ENCODE results near the gene TUBGCP6.

The TUBGCP6 gene

GRCh38 chr22:50262460-50262911, 17.7 kb upstream of the TUBGCP6 start:
- Mint-ChIP-seq H3K9me3 (no peaks in the 10 kb centered on the region), H3K27me3 (peaks cover 21% of the 10 kb centered on the region), H3K36me3 (ENCODE audit: low read depth) (no peaks in the 10 kb centered on the region), H3K27ac (no peak overlapping the region), H3K4me1 (peaks cover 5% of the 10 kb centered on the region), H3K4me3 (peak overlapping the region; percentile 43)
- DNase-seq (no peak), ATAC-seq (no peak)

GRCh38 chr22:50261615-50262459, 17.0 kb upstream of the TUBGCP6 start, which contains the start of gene MAPK12:
Gene MAPK12, minus strand, starts transcription at chr22:50261683. Its CDS starts 174 bp downstream, at chr22:50261509.
- ATAC-seq = no peak
- Mint-ChIP-seq H3K4me1 (peaks cover 5% of the 10 kb centered on the region), H3K9me3 (no peaks in the 10 kb centered on the region), H3K27ac (no peak within 1 kb of the TSS), H3K27me3 (peaks cover 21% of the 10 kb centered on the region), H3K36me3 (ENCODE audit: low read depth) (no peaks in the 10 kb centered on the region), H3K4me3 (peak within 1 kb of the TSS; percentile 46)
- DNase-seq = no peak

- ATAC-seq (peak; percentile 42), DNase-seq (peak; percentile 48)
- Mint-ChIP-seq H3K36me3 (ENCODE audit: low read depth) (no peaks in the 10 kb centered on the region), H3K9me3 (no peaks in the 10 kb centered on the region), H3K27ac (no peak overlapping the region), H3K27me3 (peaks cover 21% of the 10 kb centered on the region), H3K4me3 (peak overlapping the region; percentile 46), H3K4me1 (peaks cover 5% of the 10 kb centered on the region)
Observed at GRCh38 chr22:50260801-50261614, 16.2 kb upstream of the TUBGCP6 start.

- H3K27me3 Mint-ChIP-seq = peaks cover 21% of the 10 kb centered on the region
- no peak for DNase-seq
- peak overlapping the region; percentile 46 for H3K4me3 Mint-ChIP-seq
- no peaks in the 10 kb centered on the region for H3K9me3 Mint-ChIP-seq
- H3K4me1 Mint-ChIP-seq = peaks cover 5% of the 10 kb centered on the region
- no peaks in the 10 kb centered on the region for H3K36me3 Mint-ChIP-seq (ENCODE audit: low read depth)
- H3K27ac Mint-ChIP-seq = no peak overlapping the region
- no peak for ATAC-seq
Observed at GRCh38 chr22:50260434-50260800, 15.6 kb upstream of the TUBGCP6 start.

- no peak overlapping the region for H3K4me3 Mint-ChIP-seq
- H3K27ac Mint-ChIP-seq = no peak overlapping the region
- no peak for DNase-seq
- no peaks in the 10 kb centered on the region for H3K9me3 Mint-ChIP-seq
- peaks cover 5% of the 10 kb centered on the region for H3K4me1 Mint-ChIP-seq
- H3K27me3 Mint-ChIP-seq = peaks cover 21% of the 10 kb centered on the region
- H3K36me3 Mint-ChIP-seq (ENCODE audit: low read depth) = no peaks in the 10 kb centered on the region
- no peak for ATAC-seq
Observed at GRCh38 chr22:50259302-50259701, 14.5 kb upstream of the TUBGCP6 start.

- ATAC-seq (no peak), DNase-seq (no peak)
- H3K27me3 Mint-ChIP-seq = peaks cover 21% of the 10 kb centered on the region
- H3K27ac Mint-ChIP-seq = no peak overlapping the region
- H3K4me1 Mint-ChIP-seq = peaks cover 5% of the 10 kb centered on the region
- no peaks in the 10 kb centered on the region for H3K9me3 Mint-ChIP-seq
- no peak overlapping the region for H3K4me3 Mint-ChIP-seq
- H3K36me3 Mint-ChIP-seq (ENCODE audit: low read depth) = no peaks in the 10 kb centered on the region
Observed at GRCh38 chr22:50258361-50259292, 13.8 kb upstream of the TUBGCP6 start.

- Mint-ChIP-seq H3K36me3 (ENCODE audit: low read depth) (no peaks in the 10 kb centered on the region), H3K27ac (no peak overlapping the region), H3K27me3 (peaks cover 17% of the 10 kb centered on the region), H3K4me1 (peaks cover 5% of the 10 kb centered on the region), H3K9me3 (no peaks in the 10 kb centered on the region), H3K4me3 (no peak overlapping the region)
- no peak for ATAC-seq
- no peak for DNase-seq
Observed at GRCh38 chr22:50257451-50258360, 12.9 kb upstream of the TUBGCP6 start.

- H3K9me3 Mint-ChIP-seq = no peaks in the 10 kb centered on the region
- H3K27ac Mint-ChIP-seq = no peak overlapping the region
- H3K4me3 Mint-ChIP-seq = no peak overlapping the region
- H3K36me3 Mint-ChIP-seq (ENCODE audit: low read depth) = no peaks in the 10 kb centered on the region
- DNase-seq (no peak), ATAC-seq (no peak)
- peaks cover under 1% of the 10 kb centered on the region for H3K4me1 Mint-ChIP-seq
- H3K27me3 Mint-ChIP-seq = peaks cover 11% of the 10 kb centered on the region
Observed at GRCh38 chr22:50257041-50257440, 12.2 kb upstream of the TUBGCP6 start.

- no peak overlapping the region for H3K4me3 Mint-ChIP-seq
- no peak for DNase-seq
- no peaks in the 10 kb centered on the region for H3K36me3 Mint-ChIP-seq (ENCODE audit: low read depth)
- ATAC-seq = no peak
- no peak overlapping the region for H3K27ac Mint-ChIP-seq
- peaks cover 9% of the 10 kb centered on the region for H3K27me3 Mint-ChIP-seq
- no peaks in the 10 kb centered on the region for H3K9me3 Mint-ChIP-seq
- H3K4me1 Mint-ChIP-seq = no peaks in the 10 kb centered on the region
Observed at GRCh38 chr22:50256258-50256862, 11.5 kb upstream of the TUBGCP6 start.

- Mint-ChIP-seq H3K4me1 (peaks cover 1% of the 10 kb centered on the region), H3K27ac (no peak overlapping the region), H3K4me3 (no peak overlapping the region), H3K27me3 (peaks cover 9% of the 10 kb centered on the region), H3K9me3 (no peaks in the 10 kb centered on the region), H3K36me3 (ENCODE audit: low read depth) (no peaks in the 10 kb centered on the region)
- DNase-seq = no peak
- no peak for ATAC-seq
Observed at GRCh38 chr22:50255607-50256006, 10.8 kb upstream of the TUBGCP6 start.

GRCh38 chr22:50255099-50255498, 10.3 kb upstream of the TUBGCP6 start:
- no peak for ATAC-seq

GRCh38 chr22:50253941-50254340, 9.1 kb upstream of the TUBGCP6 start:
- ATAC-seq = no peak
- H3K36me3 Mint-ChIP-seq (ENCODE audit: low read depth) = no peaks in the 10 kb centered on the region
- no peak overlapping the region for H3K27ac Mint-ChIP-seq
- H3K27me3 Mint-ChIP-seq = peaks cover 4% of the 10 kb centered on the region
- peaks cover 7% of the 10 kb centered on the region for H3K4me1 Mint-ChIP-seq
- no peak for DNase-seq
- no peak overlapping the region for H3K4me3 Mint-ChIP-seq
- H3K9me3 Mint-ChIP-seq = no peaks in the 10 kb centered on the region

More at GRCh38 chr22:50255099-50255498, 10.3 kb upstream of the TUBGCP6 start:
- Mint-ChIP-seq H3K4me1 (peaks cover 5% of the 10 kb centered on the region), H3K27ac (no peak overlapping the region), H3K27me3 (peaks cover 9% of the 10 kb centered on the region), H3K4me3 (no peak overlapping the region), H3K9me3 (no peaks in the 10 kb centered on the region), H3K36me3 (ENCODE audit: low read depth) (no peaks in the 10 kb centered on the region)
- DNase-seq = no peak

Measured in activated naive CD8-positive, alpha-beta T cell treated with anti-CD3 and anti-CD28 coated beads, Interleukin-2, amount 50 U/mL, for 24 hours (primary cell).